SK-N-SH treated with all-trans-retinoic acid at 6 μM for 48 hours (cell line): ENCODE measurements around the gene HDGFL2.

Experiments
- OSR1 ChIP-seq: fragments of 250-450 bp; sonication (Bioruptor Pico); IDR thresholded peaks from 2 replicates; pipeline ENCODE4 v1.8.0; 2022; ENCODE audit warnings: moderate library complexity, mild to moderate bottlenecking, inconsistent platforms
- PATZ1 ChIP-seq: fragments of 250-450 bp; sonication (Bioruptor Pico); IDR thresholded peaks from 2 replicates; pipeline ENCODE4 v1.8.0; 2020; ENCODE audit warnings: mild to moderate bottlenecking, moderate library complexity, borderline replicate concordance
- RARB ChIP-seq: fragments of 250-450 bp; sonication (Bioruptor Pico); IDR thresholded peaks from 2 replicates; pipeline ENCODE4 v1.8.0; 2021; ENCODE audit warnings: mild to moderate bottlenecking, moderate library complexity
- TSHZ2 ChIP-seq: fragments of 250-450 bp; sonication (Bioruptor Pico); IDR thresholded peaks from 2 replicates; pipeline ENCODE4 v1.5.0; 2020; ENCODE audit warnings: mild to moderate bottlenecking, moderate library complexity
- ZC3H10 ChIP-seq: fragments of 250-450 bp; sonication (Bioruptor Pico); IDR thresholded peaks from 2 replicates; pipeline ENCODE4 v1.5.1; 2021; ENCODE audit warnings: mild to moderate bottlenecking, moderate library complexity
- ZFP30 ChIP-seq: fragments of 450-650 bp; formaldehyde crosslinking; IDR thresholded peaks from 2 replicates; pipeline ENCODE4 v1.5.0; 2022; ENCODE audit warnings: mild to moderate bottlenecking, moderate library complexity

GRCh38 chr19:4505570-4506448, 33.7 kb downstream of the HDGFL2 start:
- TF ChIP-seq TSHZ2 (no peak), ZC3H10 (CRISPR knock-in tag) (no peak), OSR1 (CRISPR knock-in tag) (no peak), RARB (CRISPR knock-in tag) (no peak), ZFP30 (CRISPR knock-in tag) (no peak), PATZ1 (CRISPR knock-in tag) (no peak)
